ENCODE data around the gene EFCAB12. TPM values are rescaled to one million over a fixed set of nuclear protein-coding genes. Genes with fewer than 3 reads are reported as not detected.
A peak's percentile ranks its signal among the peaks of the same experiment; 100 is the strongest.

Gene EFCAB12
- total and polyA plus RNA-seq, 2 of the 4 experiments (the other 2 are of a cell fraction) = under 0.01 to 0.17 TPM

DNA sequence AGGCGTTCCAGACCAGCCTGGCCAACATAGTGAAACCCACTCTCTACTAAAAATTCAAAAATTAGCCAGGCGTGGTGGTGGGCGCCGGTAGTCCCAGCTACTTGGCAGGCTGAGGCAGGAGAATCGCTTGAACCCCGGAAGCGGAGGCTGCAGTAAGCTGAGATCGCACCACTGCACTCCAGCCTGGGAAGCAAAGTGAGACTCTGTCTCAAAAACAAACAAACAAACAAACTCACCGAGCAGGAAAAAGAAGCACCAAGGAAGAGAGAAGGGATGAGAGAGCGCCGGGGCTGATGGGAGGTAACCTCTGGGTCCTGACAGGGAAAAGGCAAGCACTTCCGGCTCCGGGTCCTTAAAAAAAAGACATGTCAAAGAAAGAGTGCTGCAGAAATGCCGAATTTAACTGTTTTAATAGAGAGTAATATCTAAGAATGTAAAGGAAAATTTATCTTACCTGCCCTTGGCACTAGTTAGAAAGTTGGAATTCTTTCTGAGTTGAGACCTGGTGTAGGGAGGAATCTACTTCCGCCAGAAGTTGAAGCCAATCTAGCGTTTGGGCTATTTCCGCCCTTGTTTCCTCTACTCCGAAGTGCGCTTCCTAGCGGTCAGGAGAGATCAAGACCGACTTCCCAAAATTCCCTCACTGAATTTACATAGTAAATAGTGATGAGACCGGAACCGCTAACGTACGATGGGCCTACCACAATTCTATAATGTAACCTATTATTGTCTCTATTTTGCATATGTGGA, 29.1 kb downstream of the EFCAB12 start:
- Histone ChIP-seq H4K91ac (ENCODE audit: insufficient read depth, low read depth, low read length) (peak overlapping the region; percentile 40), H2BK15ac (ENCODE audit: low read depth, low read length) (no peak overlapping the region; the same call in 2 of the 3 replicates), H2BK5ac (ENCODE audit: low read depth, low read length, poor library complexity, severe bottlenecking) (peak overlapping the region; percentile 96), H3K9ac (ENCODE audit: low read depth, low read length) (peak overlapping the region; percentile 94), H4K5ac (ENCODE audit: low read depth, low read length) (peak overlapping the region; percentile 66), H3K79me1 (ENCODE audit: low read depth in 1 of 2, low read length in 2 of 2) (peaks cover 10 to 46% of the 10 kb centered on the region in 2 experiments; a peak in 3 of 4 replicates), H3K9me1 (ENCODE audit: insufficient read depth, low read length) (peaks cover 4% of the 10 kb centered on the region; the same call in 1 of the 2 replicates), H4K8ac (ENCODE audit: low read depth in 2 of 2, low read length in 2 of 2) (peak overlapping the region; percentile 34 to 92), H3K4me1 (ENCODE audit: control insufficient read depth, insufficient read depth, low read length) (peaks cover 1% of the 10 kb centered on the region; the same call in 1 of the 2 replicates), H3K4ac (ENCODE audit: low read depth, low read length) (peak overlapping the region; percentile 83), H3K14ac (replicated peaks; ENCODE audit: low read depth, low read length) (peak overlapping the region; percentile 84), H3K18ac (ENCODE audit: low read depth, low read length) (peak overlapping the region; percentile 51), H3K9me3 (ENCODE audit: control insufficient read depth, insufficient read depth, low read length) (no peaks in the 10 kb centered on the region), H4K20me1 (ENCODE audit: insufficient read depth, low read length) (peaks cover 32% of the 10 kb centered on the region), H2AK9ac (replicated peaks; ENCODE audit: low read depth, low read length, poor library complexity) (no peak overlapping the region), H3K27ac (ENCODE audit: insufficient read depth, low read length) (peak overlapping the region; percentile 89), H2AK5ac (ENCODE audit: low read depth, low read length) (peak overlapping the region; percentile 89; the same call in 1 of the 2 replicates), H3K27me3 (ENCODE audit: control insufficient read depth, insufficient read depth, low read length) (no peaks in the 10 kb centered on the region), H2AFZ (replicated peaks; ENCODE audit: low read length, poor library complexity) (peak overlapping the region; percentile 74), H2BK120ac (ENCODE audit: low read depth, low read length) (peak overlapping the region; percentile 93), H3K36me3 (ENCODE audit: control insufficient read depth, insufficient read depth, low read length) (peaks cover 2% of the 10 kb centered on the region; the same call in 1 of the 2 replicates), H2BK20ac (ENCODE audit: low read depth, low read length) (peak overlapping the region; percentile 58), H3K4me2 (ENCODE audit: low read depth, low read length) (peak overlapping the region; percentile 86; the same call in 1 of the 2 replicates), H3K56ac (ENCODE audit: extremely low read depth, insufficient read depth, low read length) (peak overlapping the region; percentile 86), H3K4me3 (ENCODE audit: insufficient read depth, low read depth, low read length) (peak overlapping the region; percentile 80), H3K23ac (ENCODE audit: low read depth, low read length) (peak overlapping the region; percentile 57; the same call in 1 of the 2 replicates)
- in situ Hi-C loops (cut with MboI; ENCODE audit: low sequenced_read_pairs) = loop anchor here (25.0 kb wide), 1 partner anchor 213 kb away; the partner anchor contains the start of gene PLXND1
- ATAC-seq (ENCODE audit: low read depth) (peak; percentile 94), DNase-seq (peak; percentile 97)
- CTCF ChIA-PET = interaction anchor here (0.8 to 1.2 kb wide), 3 partner anchors 13 to 91 kb away, joined by 3 read pairs; no protein-coding TSS in a partner anchor
- intact Hi-C loops (cut with micrococcal nuclease) = no loop called here
- no TSS peak for BruUV-seq (replicated peaks)
- WGBS, 2 experiments (ENCODE audit: extremely low coverage in 2 of 2, insufficient read length in 1 of 2) = 0% methylated on average over 3 of the region's 25 CpGs; no CpG with 5 or more reads in 1 of the 2 experiments
- POLR2A ChIA-PET (ENCODE audit: unreplicated experiment) = interaction anchor here (0.6 to 0.7 kb wide), 2 partner anchors 26 to 252 kb away, joined by 3 to 9 read pairs; no protein-coding TSS in a partner anchor
- dilution Hi-C loops (cut with HindIII; ENCODE audit: low sequenced_read_pairs, unreplicated experiment) = no loop called here
- TF ChIP-seq, protein P1, sequence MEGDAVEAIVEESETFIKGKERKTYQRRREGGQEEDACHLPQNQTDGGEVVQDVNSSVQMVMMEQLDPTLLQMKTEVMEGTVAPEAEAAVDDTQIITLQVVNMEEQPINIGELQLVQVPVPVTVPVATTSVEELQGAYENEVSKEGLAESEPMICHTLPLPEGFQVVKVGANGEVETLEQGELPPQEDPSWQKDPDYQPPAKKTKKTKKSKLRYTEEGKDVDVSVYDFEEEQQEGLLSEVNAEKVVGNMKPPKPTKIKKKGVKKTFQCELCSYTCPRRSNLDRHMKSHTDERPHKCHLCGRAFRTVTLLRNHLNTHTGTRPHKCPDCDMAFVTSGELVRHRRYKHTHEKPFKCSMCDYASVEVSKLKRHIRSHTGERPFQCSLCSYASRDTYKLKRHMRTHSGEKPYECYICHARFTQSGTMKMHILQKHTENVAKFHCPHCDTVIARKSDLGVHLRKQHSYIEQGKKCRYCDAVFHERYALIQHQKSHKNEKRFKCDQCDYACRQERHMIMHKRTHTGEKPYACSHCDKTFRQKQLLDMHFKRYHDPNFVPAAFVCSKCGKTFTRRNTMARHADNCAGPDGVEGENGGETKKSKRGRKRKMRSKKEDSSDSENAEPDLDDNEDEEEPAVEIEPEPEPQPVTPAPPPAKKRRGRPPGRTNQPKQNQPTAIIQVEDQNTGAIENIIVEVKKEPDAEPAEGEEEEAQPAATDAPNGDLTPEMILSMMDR (conservative IDR thresholded peaks at IDR 0.05; ENCODE audit: low read depth, low read length) = peak; percentile 81
- TF ChIP-seq RFX5 (IDR thresholded peaks at IDR 0.05; ENCODE audit: low read depth, low read length) = no peak
- 0 out of 2 replicates have a peak, but pooled peaks have one; percentile 15 for TF ChIP-seq MAZ (IDR thresholded peaks at IDR 0.05; ENCODE audit: borderline replicate concordance, low read depth, low read length)
- no peak for TF ChIP-seq NFE2L2 (IDR thresholded peaks at IDR 0.05; ENCODE audit: low read depth, low read length)
- TF ChIP-seq RAD21 (IDR thresholded peaks at IDR 0.05; ENCODE audit: low read length) = peak; percentile 31
- TF ChIP-seq SMC3 (IDR thresholded peaks at IDR 0.05; ENCODE audit: low read depth, low read length) = peak; percentile 50
- TF ChIP-seq MXI1 (IDR thresholded peaks at IDR 0.05; ENCODE audit: borderline replicate concordance, low read depth, low read length) = peak; percentile 10; the same call in 1 of the 2 replicates
